Endodermal cell (in vitro differentiated cells): ENCODE data around the gene FERD3L. TPM values are rescaled to one million over a fixed set of nuclear protein-coding genes. Genes with fewer than 3 reads are reported as not detected.

ENCODE experiments used
- DNase-seq: peaks from one replicate; pipeline ENCODE4 v3.0.0-alpha.2; 2017
- H3K27ac ChIP-seq: 2 replicates; pipeline ENCODE4 v1.5.1; 2013; ENCODE audit warnings: mild to moderate bottlenecking, low read depth, low read length, moderate library complexity
- H3K27me3 ChIP-seq: 2 replicates; pipeline ENCODE4 v1.6.1; 2013; ENCODE audit warnings: mild to moderate bottlenecking, low read length, moderate library complexity; ENCODE audit not compliant: insufficient read depth, control insufficient read depth, poor library complexity, severe bottlenecking
- H3K36me3 ChIP-seq: 2 replicates; pipeline ENCODE4 v1.7.0; 2013; ENCODE audit warnings: mild to moderate bottlenecking, low read length, moderate library complexity; ENCODE audit not compliant: control insufficient read depth, insufficient read depth
- H3K4me1 ChIP-seq: one replicate; pipeline ENCODE4 v1.7.0; 2013; ENCODE audit warnings: low read length; ENCODE audit not compliant: control insufficient read depth, insufficient read depth
- H3K4me3 ChIP-seq: 2 replicates; pipeline ENCODE4 v1.5.1; 2013; ENCODE audit warnings: mild to moderate bottlenecking, low read length, moderate library complexity
- H3K9ac ChIP-seq: 2 replicates; pipeline ENCODE4 v1.6.1; 2013; ENCODE audit warnings: mild to moderate bottlenecking, low read length, moderate library complexity; ENCODE audit not compliant: poor library complexity, severe bottlenecking; ENCODE audit errors: extremely low read depth
- H3K9me3 ChIP-seq: 2 replicates; pipeline ENCODE4 v1.6.1; 2013; ENCODE audit warnings: mild to moderate bottlenecking, low read length, moderate library complexity; ENCODE audit not compliant: control insufficient read depth
- H3K27ac Mint-ChIP-seq: 2 replicates; pipeline ENCODE4 v1.8.0; 2020; ENCODE audit warnings: mixed read lengths
- H3K27me3 Mint-ChIP-seq: 2 replicates; pipeline ENCODE4 v1.8.0; 2021; ENCODE audit warnings: mild to moderate bottlenecking, mixed read lengths; ENCODE audit not compliant: insufficient read depth
- H3K36me3 Mint-ChIP-seq: 2 replicates; pipeline ENCODE4 v1.8.0; 2020; ENCODE audit warnings: low read depth, mixed read lengths
- H3K4me1 Mint-ChIP-seq: 2 replicates; pipeline ENCODE4 v1.8.0; 2020; ENCODE audit warnings: mixed read lengths
- H3K4me3 Mint-ChIP-seq: 2 replicates; pipeline ENCODE4 v1.8.0; 2020; ENCODE audit warnings: mild to moderate bottlenecking, moderate library complexity, mixed read lengths
- H3K9me3 Mint-ChIP-seq: 2 replicates; pipeline ENCODE4 v1.8.0; 2020; ENCODE audit warnings: mild to moderate bottlenecking, mixed read lengths
- CTCF ChIP-seq: fragments of 200-600 bp; sonication (generic); conservative IDR thresholded peaks from 2 replicates; pipeline ENCODE4 v1.5.0; 2021; ENCODE audit warnings: antibody characterized with exemption, mild to moderate bottlenecking
- WGBS, 2 experiments: methylation state at CpG; one replicate each; pipeline versions ENCODE4 v1.1.5 to v1.1.7; 2013; ENCODE audit warnings: missing lambda C conversion rate in 2 of 2, mixed read lengths in 1 of 2; ENCODE audit not compliant: insufficient coverage in 1 of 2, insufficient read length in 1 of 2; 5-methylcytosine and 5-hydroxymethylcytosine counted together
- total RNA-seq, 2 donors: library from RNA; stranded (reverse); fragmentation: NEBNext Ultra II Directional in 1 of 2; extraction: Animal tissue kit (Norgen Biotek cat#: 25700) in 1 of 2; gene quantifications; 2 replicates in 1 of 2; 3 replicates in 1 of 2; pipeline ENCODE4 v1.2.1, GENCODE V29; 2021

Gene FERD3L
- total RNA-seq, 2 donors from 2014 or later = not detected

DNA sequence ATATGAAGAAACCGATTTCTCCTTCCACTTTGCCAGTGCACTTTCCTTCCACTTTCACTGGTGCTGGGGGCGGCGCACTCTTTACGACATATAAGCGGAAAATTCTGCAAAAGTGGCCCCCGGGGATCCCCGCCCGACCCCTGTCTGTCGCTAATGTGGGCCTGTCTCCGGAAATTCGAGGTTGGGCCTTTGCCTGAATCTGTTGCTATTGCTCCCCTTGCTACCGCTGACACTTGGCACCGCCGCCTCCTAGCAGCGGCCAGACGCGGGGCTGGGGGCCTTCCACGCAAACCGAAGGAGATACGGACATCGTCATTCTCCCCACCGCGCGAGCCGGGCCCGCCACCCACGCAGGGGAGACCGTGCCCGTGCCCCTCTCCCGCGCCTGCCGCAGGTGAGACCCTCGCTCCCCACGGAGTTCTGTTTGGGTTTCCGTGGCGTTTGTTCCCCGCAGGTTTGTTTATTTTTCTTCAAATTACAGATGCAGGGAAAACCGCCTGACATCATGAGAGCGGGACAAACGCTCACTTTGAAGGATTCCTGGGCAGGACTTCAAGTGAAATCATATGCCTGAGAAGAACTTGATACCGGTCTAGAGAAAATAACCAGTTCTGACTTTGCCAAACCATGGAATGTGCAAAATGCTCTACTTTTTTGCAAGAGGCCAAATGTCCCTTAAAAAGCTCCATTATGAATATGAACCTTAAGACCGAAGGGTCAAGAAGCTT lies 32.8 kb downstream of the FERD3L start:
- Mint-ChIP-seq H3K4me1 (peaks cover 28% of the 10 kb centered on the region), H3K4me3 (peak overlapping the region; percentile 17), H3K9me3 (no peaks in the 10 kb centered on the region), H3K27ac (no peak overlapping the region), H3K27me3 (peaks cover 96% of the 10 kb centered on the region), H3K36me3 (no peaks in the 10 kb centered on the region)
- no peak overlapping the region for H3K27ac ChIP-seq
- peak; percentile 65 for DNase-seq
- 6 to 7% methylated on average over 33 to 42 of the region's 42 CpGs for WGBS, 2 experiments
- peaks cover 95% of the 10 kb centered on the region for H3K27me3 ChIP-seq
- no peak overlapping the region for H3K9ac ChIP-seq
- H3K9me3 ChIP-seq = no peaks in the 10 kb centered on the region
- no peak overlapping the region for H3K4me3 ChIP-seq
- TF ChIP-seq CTCF = no peak
- no peaks in the 10 kb centered on the region for H3K36me3 ChIP-seq
- no peaks in the 10 kb centered on the region for H3K4me1 ChIP-seq

- Mint-ChIP-seq H3K4me3 (peak overlapping the region; percentile 17), H3K27ac (no peak overlapping the region), H3K27me3 (peaks cover 99% of the 10 kb centered on the region), H3K9me3 (no peaks in the 10 kb centered on the region), H3K36me3 (no peaks in the 10 kb centered on the region), H3K4me1 (peaks cover 31% of the 10 kb centered on the region)
- DNase-seq = no peak
- no peak for TF ChIP-seq CTCF
- H3K36me3 ChIP-seq = no peaks in the 10 kb centered on the region
- H3K9ac ChIP-seq = no peak overlapping the region
- H3K9me3 ChIP-seq = no peaks in the 10 kb centered on the region
- H3K27ac ChIP-seq = no peak overlapping the region
- no peaks in the 10 kb centered on the region for H3K4me1 ChIP-seq
- H3K4me3 ChIP-seq = no peak overlapping the region
- peaks cover 100% of the 10 kb centered on the region for H3K27me3 ChIP-seq
- 16 to 24% methylated on average over 9 to 15 of the region's 15 CpGs for WGBS, 2 experiments
These were observed 33.5 kb downstream of the FERD3L start for GRCh38 chr7:19111474-19112273.

DNA sequence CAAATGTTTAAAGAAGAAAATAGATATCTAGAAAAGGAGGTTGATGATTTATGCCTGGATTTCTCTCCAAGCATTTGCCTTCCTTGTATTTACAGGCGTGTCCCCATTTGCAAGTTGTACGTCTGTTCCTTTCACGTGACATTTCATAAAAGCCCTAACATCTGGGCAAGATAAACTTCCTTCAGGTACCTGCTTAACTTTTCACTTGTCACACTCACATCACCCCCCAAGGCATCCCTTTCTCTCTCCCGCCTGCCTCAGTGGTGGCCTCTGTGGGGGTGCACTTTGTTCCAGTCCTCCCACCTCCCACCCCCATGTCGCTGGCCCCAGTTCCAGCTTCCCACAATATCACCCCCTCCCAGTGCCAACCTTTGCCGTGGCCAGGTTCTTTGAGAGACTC lies 34.4 kb downstream of the FERD3L start:
- peaks cover 100% of the 10 kb centered on the region for H3K27me3 ChIP-seq
- H3K4me1 ChIP-seq = no peaks in the 10 kb centered on the region
- no peaks in the 10 kb centered on the region for H3K9me3 ChIP-seq
- H3K4me3 Mint-ChIP-seq = peak overlapping the region; percentile 14
- no peaks in the 10 kb centered on the region for H3K36me3 Mint-ChIP-seq
- H3K4me1 Mint-ChIP-seq = peaks cover 37% of the 10 kb centered on the region
- H3K9ac ChIP-seq = no peak overlapping the region
- H3K27ac ChIP-seq = no peak overlapping the region
- WGBS, 2 experiments = 7 to 13% methylated on average over 3 to 6 of the region's 6 CpGs
- no peaks in the 10 kb centered on the region for H3K9me3 Mint-ChIP-seq
- TF ChIP-seq CTCF = no peak
- peaks cover 99% of the 10 kb centered on the region for H3K27me3 Mint-ChIP-seq
- no peak overlapping the region for H3K27ac Mint-ChIP-seq
- no peak overlapping the region for H3K4me3 ChIP-seq
- DNase-seq = peak; percentile 55
- no peaks in the 10 kb centered on the region for H3K36me3 ChIP-seq
